ENCODE results near the gene LGALS1. TPM values are rescaled to one million over a fixed set of nuclear protein-coding genes. Genes with fewer than 3 reads are reported as not detected.

Gene LGALS1
- total RNA-seq, 6 experiments from 2014 or later = 34.7 to 267 (median 141) TPM

- intact Hi-C loops (cut with DNase I) = loop anchor here in 1 of 2 donors (10.0 kb wide), 1 partner anchor 48 kb away; the partner anchor contains the start of gene LGALS1
- Histone ChIP-seq H3K9me3 (no peaks in the 10 kb centered on the region), H3K36me3 (peaks cover 0 to 8% (median 1%) of the 10 kb centered on the region in 4 donors), H3K4me3 (no peak overlapping the region), H3K27me3 (no peaks in the 10 kb centered on the region), H3K4me1 (peaks cover 2 to 42% (median 27%) of the 10 kb centered on the region in 4 donors), H3K27ac (peak overlapping the region in 1 of 3 donors; percentile 65)
- TF ChIP-seq CTCF (IDR thresholded peaks at IDR 0.05) (no peak), POLR2A (IDR thresholded peaks at IDR 0.05) (no peak)
- DNase-seq (no peak), ATAC-seq (no peak)
- WGBS (ENCODE audit: insufficient coverage, low coverage, low lambda C conversion rate, missing lambda C conversion rate) = 54% methylated on average over 2 of the region's 7 CpGs
Observed at GRCh38 chr22:37627121-37627520, 48.3 kb upstream of the LGALS1 start.

- no peak overlapping the region for H3K4me3 ChIP-seq
- ATAC-seq (no peak), DNase-seq (peak in 2 of 3 donors; percentile 26 to 54)
- no peaks in the 10 kb centered on the region for H3K27me3 ChIP-seq
- no peak overlapping the region for H3K27ac ChIP-seq
- H3K4me1 ChIP-seq = peaks cover 2 to 46% (median 27%) of the 10 kb centered on the region in 4 donors
- TF ChIP-seq POLR2A (IDR thresholded peaks at IDR 0.05) = no peak
- TF ChIP-seq CTCF (IDR thresholded peaks at IDR 0.05) = no peak
- WGBS (ENCODE audit: insufficient coverage, low coverage, low lambda C conversion rate, missing lambda C conversion rate) = 33% methylated on average over 1 of the region's 6 CpGs
- H3K36me3 ChIP-seq = peaks cover 0 to 5% (median 1%) of the 10 kb centered on the region in 4 donors
- H3K9me3 ChIP-seq = no peaks in the 10 kb centered on the region
- intact Hi-C loops (cut with DNase I) = loop anchor here in 1 of 2 donors (10.0 kb wide), 1 partner anchor 47 kb away; the partner anchor contains the start of gene LGALS1
Observed at GRCh38 chr22:37627545-37627944, 47.9 kb upstream of the LGALS1 start.

- Histone ChIP-seq H3K27me3 (no peaks in the 10 kb centered on the region), H3K27ac (no peak overlapping the region), H3K4me1 (peaks cover 2 to 57% (median 27%) of the 10 kb centered on the region in 4 donors), H3K36me3 (peaks cover 0 to 5% (median 1%) of the 10 kb centered on the region in 4 donors), H3K9me3 (no peaks in the 10 kb centered on the region), H3K4me3 (no peak overlapping the region)
- 60% methylated on average over 3 of the region's 8 CpGs for WGBS (ENCODE audit: insufficient coverage, low coverage, low lambda C conversion rate, missing lambda C conversion rate)
- TF ChIP-seq CTCF (IDR thresholded peaks at IDR 0.05) = no peak
- no peak for TF ChIP-seq POLR2A (IDR thresholded peaks at IDR 0.05)
- intact Hi-C loops (cut with DNase I) = loop anchor here in 1 of 2 donors (10.0 kb wide), 1 partner anchor 46 kb away; the partner anchor contains the start of gene LGALS1
- ATAC-seq = no peak
- DNase-seq = peak in 2 of 3 donors; percentile 15 to 38
Observed at GRCh38 chr22:37628830-37629229, 46.6 kb upstream of the LGALS1 start.

GRCh38 chr22:37629928-37630327, 45.5 kb upstream of the LGALS1 start:
- Histone ChIP-seq H3K4me1 (peaks cover 2 to 63% (median 32%) of the 10 kb centered on the region in 4 donors), H3K4me3 (no peak overlapping the region), H3K9me3 (no peaks in the 10 kb centered on the region), H3K27ac (no peak overlapping the region), H3K27me3 (no peaks in the 10 kb centered on the region), H3K36me3 (peaks cover 0 to 5% (median 1%) of the 10 kb centered on the region in 4 donors)
- DNase-seq (peak in 1 of 3 donors; percentile 17), ATAC-seq (no peak)
- no CpG with 5 or more reads among the region's 10 CpGs for WGBS (ENCODE audit: insufficient coverage, low coverage, low lambda C conversion rate, missing lambda C conversion rate)
- intact Hi-C loops (cut with DNase I) = loop anchor here in 1 of 2 donors (10.0 kb wide), 1 partner anchor 45 kb away; the partner anchor contains the start of gene LGALS1
- TF ChIP-seq CTCF (IDR thresholded peaks at IDR 0.05) = no peak
- TF ChIP-seq POLR2A (IDR thresholded peaks at IDR 0.05) = no peak

Data from right lobe of liver (tissue), 6 donors.